Astrocyte of the spinal cord (primary cell): ENCODE measurements around the gene IFNA5.

ENCODE experiments used
- DNase-seq: peaks from one replicate; pipeline ENCODE4 v3.0.0; 2011; ENCODE audit warnings: low read depth, low spot score
- H3K4me3 ChIP-seq: 2 replicates; pipeline ENCODE4 v1.5.1; 2011; ENCODE audit warnings: low read depth, mild to moderate bottlenecking, low read length, moderate library complexity
- in situ Hi-C: cut with HindIII; loops from 2 replicates; pipeline ENCODE4 v1.10.0; 2017; ENCODE audit warnings: low sequenced_read_pairs
- TF ChIP-seq, protein P1 (sequence below): IDR thresholded peaks from 2 replicates; pipeline ENCODE4 v1.5.1; 2012; ENCODE audit warnings: low read depth, mild to moderate bottlenecking, low read length, inconsistent platforms

The IFNA5 gene

DNA sequence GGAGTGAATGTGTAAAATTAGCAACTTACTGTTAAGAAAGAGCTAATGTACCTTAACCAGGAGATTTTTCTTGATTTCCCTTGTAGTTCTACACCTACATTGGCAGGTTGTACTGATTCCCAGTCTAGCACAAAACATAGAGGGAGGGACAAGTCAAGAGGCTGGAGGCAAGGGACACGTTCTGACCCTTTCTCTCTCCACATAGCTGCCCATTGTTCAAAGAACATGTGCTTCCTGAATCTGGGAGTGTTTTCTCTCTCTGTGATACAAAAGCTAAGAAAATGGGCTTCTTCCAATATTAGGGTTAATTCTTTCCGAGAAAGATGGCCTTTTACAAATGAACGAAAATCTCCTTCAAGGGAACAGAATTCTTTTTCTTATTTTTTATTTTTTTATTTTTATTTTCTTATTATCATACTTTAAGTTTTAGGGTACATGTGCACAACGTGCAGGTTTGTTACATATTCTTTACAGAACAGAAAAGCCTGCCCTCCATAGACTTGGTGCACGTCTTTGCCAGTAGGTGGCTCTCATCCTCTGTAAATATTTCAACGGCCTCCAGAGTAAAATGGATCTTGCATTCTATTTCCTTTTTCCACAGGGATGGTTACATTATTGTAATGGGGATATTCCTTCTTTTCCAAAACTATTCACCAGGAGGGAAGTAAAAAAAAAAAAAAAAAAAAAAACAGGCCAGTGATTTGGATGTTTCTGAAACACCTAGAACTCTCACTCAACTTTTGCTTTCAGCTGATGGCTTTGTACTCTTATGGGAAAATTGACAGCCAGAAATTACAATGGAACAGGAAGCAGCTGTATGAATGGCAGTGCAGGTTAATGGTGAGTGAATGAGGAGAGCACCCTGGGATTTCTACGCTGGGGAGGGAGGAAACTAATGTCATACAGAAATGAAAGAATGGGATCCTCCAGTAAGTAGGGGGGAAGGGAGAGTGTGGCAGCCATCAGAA is 13.1 kb upstream of the IFNA5 start:
- TF ChIP-seq, protein P1, sequence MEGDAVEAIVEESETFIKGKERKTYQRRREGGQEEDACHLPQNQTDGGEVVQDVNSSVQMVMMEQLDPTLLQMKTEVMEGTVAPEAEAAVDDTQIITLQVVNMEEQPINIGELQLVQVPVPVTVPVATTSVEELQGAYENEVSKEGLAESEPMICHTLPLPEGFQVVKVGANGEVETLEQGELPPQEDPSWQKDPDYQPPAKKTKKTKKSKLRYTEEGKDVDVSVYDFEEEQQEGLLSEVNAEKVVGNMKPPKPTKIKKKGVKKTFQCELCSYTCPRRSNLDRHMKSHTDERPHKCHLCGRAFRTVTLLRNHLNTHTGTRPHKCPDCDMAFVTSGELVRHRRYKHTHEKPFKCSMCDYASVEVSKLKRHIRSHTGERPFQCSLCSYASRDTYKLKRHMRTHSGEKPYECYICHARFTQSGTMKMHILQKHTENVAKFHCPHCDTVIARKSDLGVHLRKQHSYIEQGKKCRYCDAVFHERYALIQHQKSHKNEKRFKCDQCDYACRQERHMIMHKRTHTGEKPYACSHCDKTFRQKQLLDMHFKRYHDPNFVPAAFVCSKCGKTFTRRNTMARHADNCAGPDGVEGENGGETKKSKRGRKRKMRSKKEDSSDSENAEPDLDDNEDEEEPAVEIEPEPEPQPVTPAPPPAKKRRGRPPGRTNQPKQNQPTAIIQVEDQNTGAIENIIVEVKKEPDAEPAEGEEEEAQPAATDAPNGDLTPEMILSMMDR = peak; percentile 74
- peak; percentile 55 for DNase-seq
- no peak overlapping the region for H3K4me3 ChIP-seq
- in situ Hi-C loops = no loop called here

GRCh38 chr9:21316860-21317259 is 11.7 kb upstream of the IFNA5 start:
- TF ChIP-seq, protein P1 = no peak
- no peak overlapping the region for H3K4me3 ChIP-seq
- in situ Hi-C loops = no loop called here
- DNase-seq = no peak

GRCh38 chr9:21316032-21316842 is 11.1 kb upstream of the IFNA5 start:
- no peak overlapping the region for H3K4me3 ChIP-seq
- DNase-seq = no peak
- in situ Hi-C loops = no loop called here
- TF ChIP-seq, protein P1 = no peak

DNA sequence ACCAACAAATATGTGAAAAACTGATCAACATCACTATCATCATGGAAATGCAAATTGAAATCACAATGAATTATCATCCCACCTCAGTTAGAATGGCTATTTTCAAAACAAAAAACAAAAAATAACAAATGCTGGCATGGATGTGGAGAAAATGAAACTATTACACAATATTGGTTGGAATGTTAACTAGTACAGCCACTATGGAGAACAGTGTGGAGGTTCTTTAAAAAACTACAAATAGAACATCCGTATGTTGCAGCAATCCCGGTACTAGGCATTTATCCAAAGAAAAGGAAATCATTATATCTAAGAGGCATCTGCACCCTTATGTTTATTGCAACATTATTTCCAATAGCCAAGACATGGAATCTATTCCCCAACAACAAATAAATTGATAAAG is 9.0 kb upstream of the IFNA5 start:
- no peak for DNase-seq
- TF ChIP-seq, protein P1 = no peak
- no peak overlapping the region for H3K4me3 ChIP-seq
- in situ Hi-C loops = no loop called here

DNA sequence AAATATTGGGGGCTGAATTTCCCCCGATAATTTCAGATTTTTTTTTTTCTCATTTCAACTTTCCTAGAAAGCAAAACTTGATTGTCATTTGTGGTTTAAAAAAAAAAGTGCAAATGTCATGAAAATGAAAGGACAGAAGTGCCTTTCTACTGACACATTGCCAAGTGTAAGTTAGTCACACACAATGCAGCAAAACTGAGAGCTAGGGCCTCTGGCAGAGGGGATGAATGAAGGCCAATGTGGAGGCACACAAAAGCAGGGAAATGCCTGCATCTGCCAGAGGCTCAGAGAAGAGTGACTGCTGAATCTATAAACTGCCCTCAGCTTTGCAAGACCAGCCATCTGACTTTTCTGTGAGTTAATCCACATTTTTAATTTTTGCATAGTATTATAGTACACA is 6.8 kb upstream of the IFNA5 start:
- in situ Hi-C loops = no loop called here
- TF ChIP-seq, protein P1 = no peak
- no peak for DNase-seq
- no peak overlapping the region for H3K4me3 ChIP-seq

- no peak overlapping the region for H3K4me3 ChIP-seq
- in situ Hi-C loops = no loop called here
- TF ChIP-seq, protein P1 = no peak
- DNase-seq = no peak
These were observed 9.1 kb downstream of the IFNA5 start for GRCh38 chr9:21295992-21296391.
